Right atrium auricular region (tissue), 2 donors: ENCODE measurements around the gene SESN2. TPM values are rescaled to one million over a fixed set of nuclear protein-coding genes. Genes with fewer than 3 reads are reported as not detected.

Experiments used
- DNase-seq: peaks from one replicate; pipeline ENCODE4 v3.0.0-alpha.2; 2019; ENCODE audit warnings: low spot score
- H3K27ac ChIP-seq, 2 donors: fragments of 200-600 bp; sonication (generic); 1 replicate in 1 of 2; 2 replicates in 1 of 2; pipeline ENCODE4 v1.5.1; 2016 to 2019
- H3K27me3 ChIP-seq, 2 donors: fragments of 200-600 bp; sonication (generic); one replicate each; pipeline versions ENCODE4 v1.5.1 to v1.6.0; 2017 to 2019
- H3K36me3 ChIP-seq: fragments of 200-600 bp; sonication (generic); one replicate; pipeline ENCODE4 v1.5.1; 2016
- H3K4me1 ChIP-seq, 2 donors: fragments of 200-600 bp; sonication (generic); one replicate each; pipeline versions ENCODE4 v1.5.1 to v1.6.0; 2017 to 2019
- H3K4me3 ChIP-seq, 2 donors: fragments of 200-600 bp; sonication (generic); 1 replicate in 1 of 2; 2 replicates in 1 of 2; pipeline ENCODE4 v1.5.1; 2017 to 2019; ENCODE audit warnings: mild to moderate bottlenecking in 1 of 2, moderate library complexity in 1 of 2
- H3K9me3 ChIP-seq, 2 donors: fragments of 200-600 bp; sonication (generic); one replicate each; pipeline ENCODE4 v1.5.1; 2019
- total RNA-seq, 2 donors: library from RNA; depleted of rRNA; stranded (reverse); fragments of >200 nt; gene quantifications; one replicate each; pipeline ENCODE4 v1.1.0, GENCODE V29; 2016
- TF ChIP-seq, protein P1 (sequence below), 2 donors: fragments of 200-600 bp; sonication (generic); IDR thresholded peaks; one replicate each; pipeline ENCODE4 v1.5.1; 2019; ENCODE audit warnings: antibody characterized with exemption in 2 of 2

Gene SESN2
- total RNA-seq, 2 donors from 2014 or later: 4.1 to 8.9 TPM

DNA sequence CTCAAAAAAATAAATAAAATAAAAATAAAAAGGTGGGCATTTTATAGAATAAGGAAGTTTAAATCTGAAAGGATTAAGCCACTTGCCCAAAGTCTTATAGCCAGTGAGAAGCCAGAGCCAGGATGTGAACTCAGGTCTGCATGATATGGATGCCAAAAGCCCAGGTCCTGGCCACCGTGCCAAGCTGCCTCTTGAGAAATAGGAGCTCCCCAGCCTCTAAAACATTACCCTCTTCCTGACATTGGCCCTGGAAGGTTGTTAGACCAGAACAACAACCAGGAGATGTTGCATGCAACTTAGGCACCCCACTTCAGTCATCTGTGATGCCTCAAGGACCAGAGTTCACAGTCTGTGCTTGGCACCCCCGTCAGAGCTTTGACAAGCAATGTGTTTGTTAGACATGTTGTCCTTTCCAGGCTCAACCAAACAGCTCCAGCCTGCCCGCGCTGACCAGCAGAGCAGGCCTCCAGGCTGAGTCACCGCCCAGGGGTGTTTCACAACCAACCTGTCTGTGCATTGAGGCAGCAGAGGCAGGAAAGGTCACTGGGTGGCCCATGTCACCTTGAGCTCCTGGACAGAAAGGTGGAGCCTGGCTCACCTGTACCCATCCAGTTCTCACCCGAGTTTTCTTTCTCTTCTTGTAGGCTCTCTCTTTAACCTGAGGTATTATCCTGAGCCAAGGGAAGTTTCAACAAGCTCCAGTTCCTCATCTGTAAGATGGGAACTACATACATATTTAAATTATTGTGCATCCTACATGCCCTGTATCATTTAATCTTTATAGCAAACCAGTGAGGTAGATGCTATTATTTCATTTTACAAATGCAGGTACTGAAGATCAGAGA, 54.6 kb downstream of the SESN2 start:
- Histone ChIP-seq H3K4me3 (no peak overlapping the region), H3K36me3 (no peaks in the 10 kb centered on the region), H3K27me3 (no peaks in the 10 kb centered on the region), H3K9me3 (no peaks in the 10 kb centered on the region), H3K4me1 (no peaks in the 10 kb centered on the region), H3K27ac (no peak overlapping the region)
- DNase-seq: peak; percentile 72
- TF ChIP-seq, protein P1, sequence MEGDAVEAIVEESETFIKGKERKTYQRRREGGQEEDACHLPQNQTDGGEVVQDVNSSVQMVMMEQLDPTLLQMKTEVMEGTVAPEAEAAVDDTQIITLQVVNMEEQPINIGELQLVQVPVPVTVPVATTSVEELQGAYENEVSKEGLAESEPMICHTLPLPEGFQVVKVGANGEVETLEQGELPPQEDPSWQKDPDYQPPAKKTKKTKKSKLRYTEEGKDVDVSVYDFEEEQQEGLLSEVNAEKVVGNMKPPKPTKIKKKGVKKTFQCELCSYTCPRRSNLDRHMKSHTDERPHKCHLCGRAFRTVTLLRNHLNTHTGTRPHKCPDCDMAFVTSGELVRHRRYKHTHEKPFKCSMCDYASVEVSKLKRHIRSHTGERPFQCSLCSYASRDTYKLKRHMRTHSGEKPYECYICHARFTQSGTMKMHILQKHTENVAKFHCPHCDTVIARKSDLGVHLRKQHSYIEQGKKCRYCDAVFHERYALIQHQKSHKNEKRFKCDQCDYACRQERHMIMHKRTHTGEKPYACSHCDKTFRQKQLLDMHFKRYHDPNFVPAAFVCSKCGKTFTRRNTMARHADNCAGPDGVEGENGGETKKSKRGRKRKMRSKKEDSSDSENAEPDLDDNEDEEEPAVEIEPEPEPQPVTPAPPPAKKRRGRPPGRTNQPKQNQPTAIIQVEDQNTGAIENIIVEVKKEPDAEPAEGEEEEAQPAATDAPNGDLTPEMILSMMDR (IDR thresholded peaks at IDR 0.05): no peak

DNA sequence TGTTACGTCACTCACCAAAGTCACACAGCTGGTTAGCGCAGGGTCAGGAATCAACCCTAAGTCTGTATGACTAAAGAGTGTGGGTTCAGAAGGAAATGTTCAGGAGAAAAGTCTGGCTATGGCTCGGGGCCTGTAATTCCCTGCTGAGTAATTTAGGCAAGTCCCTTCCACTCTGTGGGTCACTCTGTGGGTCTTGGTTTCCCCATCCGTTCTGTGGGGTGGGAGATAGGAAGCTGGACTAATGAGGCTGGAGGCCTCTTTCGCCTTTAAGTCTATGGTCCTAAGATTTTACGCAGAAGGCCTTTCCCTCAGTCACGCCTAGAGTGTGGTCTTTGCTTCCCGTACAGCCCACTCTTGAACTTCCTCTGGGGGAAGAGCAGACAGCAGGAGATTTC, 55.2 kb downstream of the SESN2 start:
- H3K4me3 ChIP-seq: no peak overlapping the region
- TF ChIP-seq, protein P1 (IDR thresholded peaks at IDR 0.05): no peak
- H3K36me3 ChIP-seq: no peaks in the 10 kb centered on the region
- no peaks in the 10 kb centered on the region for H3K9me3 ChIP-seq
- DNase-seq: no peak
- H3K27me3 ChIP-seq: no peaks in the 10 kb centered on the region
- no peak overlapping the region for H3K27ac ChIP-seq
- no peaks in the 10 kb centered on the region for H3K4me1 ChIP-seq

DNA sequence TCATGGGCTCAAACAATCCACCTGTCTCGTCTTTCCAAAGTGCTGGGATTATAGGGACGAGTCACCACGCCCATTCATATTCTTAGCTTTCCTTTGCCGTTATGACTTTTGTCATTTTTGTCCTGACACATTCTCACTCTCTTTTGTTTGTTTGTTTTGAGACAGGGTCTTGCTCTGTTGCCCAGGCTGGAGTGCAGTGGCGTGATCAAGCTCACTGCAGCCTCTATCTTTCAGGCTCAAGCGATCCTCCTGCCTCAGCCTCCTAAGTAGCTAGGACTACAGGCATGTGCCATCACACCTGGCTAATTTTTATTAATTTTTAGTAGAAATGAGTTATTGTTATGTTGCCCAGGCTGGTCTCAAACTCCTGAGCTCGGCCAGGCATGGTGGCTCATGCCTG, 57.7 kb downstream of the SESN2 start:
- no peaks in the 10 kb centered on the region for H3K9me3 ChIP-seq
- no peaks in the 10 kb centered on the region for H3K36me3 ChIP-seq
- TF ChIP-seq, protein P1 (IDR thresholded peaks at IDR 0.05): no peak
- no peaks in the 10 kb centered on the region for H3K4me1 ChIP-seq
- no peak for DNase-seq
- H3K27ac ChIP-seq: no peak overlapping the region
- no peaks in the 10 kb centered on the region for H3K27me3 ChIP-seq
- no peak overlapping the region for H3K4me3 ChIP-seq

DNA sequence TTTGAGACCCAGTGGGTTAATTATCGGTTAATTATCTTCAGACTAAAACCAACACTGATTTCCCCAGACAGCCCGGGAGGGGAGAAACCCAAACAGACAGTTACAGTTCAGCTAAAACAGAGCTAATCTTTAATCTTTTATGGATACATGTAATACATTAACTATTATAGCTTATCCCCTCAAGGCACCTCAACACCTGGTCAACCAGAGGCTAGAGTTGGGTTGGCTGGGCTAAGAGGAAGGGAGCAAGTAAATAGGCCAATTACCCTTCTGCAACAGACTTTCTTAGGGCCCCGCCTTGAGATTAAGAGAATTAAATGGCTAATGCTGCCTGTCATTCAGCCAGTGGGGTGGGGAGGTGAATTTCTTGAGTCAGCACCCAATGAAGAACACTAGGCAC, 62.9 kb downstream of the SESN2 start:
- TF ChIP-seq, protein P1 (IDR thresholded peaks at IDR 0.05): no peak

DNA sequence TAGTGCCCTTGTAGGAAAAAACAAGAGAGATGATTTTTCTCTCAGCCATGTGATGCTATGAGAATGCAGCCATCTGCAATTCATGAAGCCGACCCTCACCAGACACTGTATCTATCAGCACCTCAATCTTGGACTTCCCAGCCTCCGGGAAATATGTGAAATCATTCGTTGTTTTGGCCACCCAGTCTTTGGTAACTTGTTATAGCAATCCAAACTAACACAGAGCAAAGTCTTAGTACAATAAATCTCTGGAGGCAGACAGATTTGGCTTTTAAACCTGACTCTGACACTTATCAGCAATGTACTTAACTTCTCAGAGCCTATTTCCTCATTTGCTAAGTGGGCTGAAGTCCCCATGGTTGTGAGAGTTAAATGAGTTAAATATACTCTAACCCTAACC, 64.4 kb downstream of the SESN2 start:
- no peaks in the 10 kb centered on the region for H3K9me3 ChIP-seq
- no peaks in the 10 kb centered on the region for H3K27me3 ChIP-seq
- H3K27ac ChIP-seq: no peak overlapping the region
- H3K4me1 ChIP-seq: peaks cover 0 to 9% of the 10 kb centered on the region in 2 donors
- TF ChIP-seq, protein P1 (IDR thresholded peaks at IDR 0.05): no peak
- no peak overlapping the region for H3K4me3 ChIP-seq
- no peaks in the 10 kb centered on the region for H3K36me3 ChIP-seq
- no peak for DNase-seq

More for the DNA sequence above, 62.9 kb downstream of the SESN2 start:
- Histone ChIP-seq H3K4me3 (no peak overlapping the region), H3K4me1 (no peaks in the 10 kb centered on the region), H3K27ac (no peak overlapping the region), H3K9me3 (no peaks in the 10 kb centered on the region), H3K27me3 (no peaks in the 10 kb centered on the region), H3K36me3 (no peaks in the 10 kb centered on the region)
- DNase-seq: no peak
